ENCODE measurements around the gene TYW3. TPM values are rescaled to one million over a fixed set of nuclear protein-coding genes. Genes with fewer than 3 reads are reported as not detected.

The TYW3 gene
- total RNA-seq, 4 donors from 2014 or later = 0.80 to 11.2 (median 8.3) TPM

- intact Hi-C loops (cut with DNase I; ENCODE audit: low total_unique reads) (no loop called here), in situ Hi-C loops (cut with MboI; ENCODE audit: low pct_ligation_motif_present in 1 of 4, low pct_unique_long_range_greater_than_20kb in 1 of 4, low sequenced_read_pairs in 3 of 4) (no loop called here)
- H3K36me3 ChIP-seq = no peaks in the 10 kb centered on the region
- DNase-seq = no peak
- H3K27ac ChIP-seq = no peak overlapping the region
- H3K27me3 ChIP-seq = no peaks in the 10 kb centered on the region
- H3K4me1 ChIP-seq = no peaks in the 10 kb centered on the region
- TF ChIP-seq CTCF (IDR thresholded peaks at IDR 0.05) = no peak
- no peak for TF ChIP-seq POLR2AphosphoS5 (IDR thresholded peaks at IDR 0.05)
- TF ChIP-seq POLR2A (IDR thresholded peaks at IDR 0.05) = no peak
- TF ChIP-seq EP300 (IDR thresholded peaks at IDR 0.05; ENCODE audit: low read depth) = no peak
- no peak overlapping the region for H3K4me3 ChIP-seq
- H3K9me3 ChIP-seq = no peaks in the 10 kb centered on the region
- 33 to 46% methylated on average over 2 of the region's 2 CpGs for WGBS, 2 donors (ENCODE audit: low coverage in 1 of 2)
Measured at GRCh38 chr1:74791491-74791890, 58.5 kb downstream of the TYW3 start.

GRCh38 chr1:74799119-74799657 is 66.2 kb downstream of the TYW3 start:
- no peak overlapping the region for H3K4me3 ChIP-seq
- H3K4me1 ChIP-seq = no peaks in the 10 kb centered on the region
- intact Hi-C loops (cut with DNase I; ENCODE audit: low total_unique reads) = no loop called here
- no peaks in the 10 kb centered on the region for H3K9me3 ChIP-seq
- no peak for TF ChIP-seq EP300 (IDR thresholded peaks at IDR 0.05; ENCODE audit: low read depth)
- no peak for TF ChIP-seq POLR2AphosphoS5 (IDR thresholded peaks at IDR 0.05)
- no peak for TF ChIP-seq CTCF (IDR thresholded peaks at IDR 0.05)
- no peak for TF ChIP-seq POLR2A (IDR thresholded peaks at IDR 0.05)
- DNase-seq = no peak
- H3K27me3 ChIP-seq = no peaks in the 10 kb centered on the region
- H3K36me3 ChIP-seq = no peaks in the 10 kb centered on the region
- H3K27ac ChIP-seq = no peak overlapping the region
- in situ Hi-C loops (cut with MboI; ENCODE audit: low pct_ligation_motif_present in 1 of 4, low pct_unique_long_range_greater_than_20kb in 1 of 4, low sequenced_read_pairs in 3 of 4) = no loop called here

GRCh38 chr1:74811436-74812179 is 78.7 kb downstream of the TYW3 start:
- WGBS, 2 donors (ENCODE audit: low coverage in 1 of 2) = 43 to 56% methylated on average over 5 to 9 of the region's 9 CpGs
- H3K27ac ChIP-seq = peak overlapping the region in 1 of 4 donors; percentile 34
- TF ChIP-seq POLR2AphosphoS5 (IDR thresholded peaks at IDR 0.05) (no peak), EP300 (IDR thresholded peaks at IDR 0.05; ENCODE audit: low read depth) (no peak), CTCF (IDR thresholded peaks at IDR 0.05) (no peak)

GRCh38 chr1:74812180-74812541 is 79.2 kb downstream of the TYW3 start:
- 39 to 71% methylated on average over 1 of the region's 1 CpG for WGBS, 2 donors (ENCODE audit: low coverage in 1 of 2)
- Histone ChIP-seq H3K4me3 (no peak overlapping the region), H3K36me3 (no peaks in the 10 kb centered on the region), H3K27ac (peak overlapping the region in 1 of 4 donors; percentile 34), H3K4me1 (no peaks in the 10 kb centered on the region), H3K27me3 (no peaks in the 10 kb centered on the region), H3K9me3 (no peaks in the 10 kb centered on the region)
- intact Hi-C loops (cut with DNase I; ENCODE audit: low total_unique reads) = no loop called here
- DNase-seq = no peak
- TF ChIP-seq EP300 (IDR thresholded peaks at IDR 0.05; ENCODE audit: low read depth) = no peak
- no peak for TF ChIP-seq CTCF (IDR thresholded peaks at IDR 0.05)
- no peak for TF ChIP-seq POLR2AphosphoS5 (IDR thresholded peaks at IDR 0.05)
- in situ Hi-C loops (cut with MboI; ENCODE audit: low pct_ligation_motif_present in 1 of 4, low pct_unique_long_range_greater_than_20kb in 1 of 4, low sequenced_read_pairs in 3 of 4) = no loop called here

More at GRCh38 chr1:74811436-74812179, 78.7 kb downstream of the TYW3 start:
- Histone ChIP-seq H3K9me3 (no peaks in the 10 kb centered on the region), H3K27me3 (no peaks in the 10 kb centered on the region), H3K36me3 (no peaks in the 10 kb centered on the region), H3K4me3 (no peak overlapping the region), H3K4me1 (no peaks in the 10 kb centered on the region)
- in situ Hi-C loops (cut with MboI; ENCODE audit: low pct_ligation_motif_present in 1 of 4, low pct_unique_long_range_greater_than_20kb in 1 of 4, low sequenced_read_pairs in 3 of 4) (no loop called here), intact Hi-C loops (cut with DNase I; ENCODE audit: low total_unique reads) (no loop called here)
- peak; percentile 27 for DNase-seq

Other genes starting within 250 kb of the TYW3 start
- not detected for gene LRRC53, start 220.5 kb upstream of the TYW3 start, total RNA-seq
- 1 to 10 TPM in 1 of 4 donors, under 1 TPM in 1, not detected in 2; under 0.01 to 6.4 TPM for gene ERICH3, start 59.4 kb upstream of the TYW3 start, total RNA-seq
- 10 to 100 TPM in 3 of 4 donors, 1 to 10 TPM in 1; 1.5 to 22.7 (median 14.0) TPM for gene CRYZ, start 102 bp upstream of the TYW3 start, total RNA-seq